Right atrium auricular region (tissue), 2 donors: ENCODE results near the gene TTC33. TPM values are rescaled to one million over a fixed set of nuclear protein-coding genes. Genes with fewer than 3 reads are reported as not detected.

Source experiments
- DNase-seq: peaks from one replicate; pipeline ENCODE4 v3.0.0-alpha.2; 2019; ENCODE audit warnings: low spot score
- H3K27ac ChIP-seq, 2 donors: fragments of 200-600 bp; sonication (generic); 1 replicate in 1 of 2; 2 replicates in 1 of 2; pipeline ENCODE4 v1.5.1; 2016 to 2019
- H3K27me3 ChIP-seq, 2 donors: fragments of 200-600 bp; sonication (generic); one replicate each; pipeline versions ENCODE4 v1.5.1 to v1.6.0; 2017 to 2019
- H3K36me3 ChIP-seq: fragments of 200-600 bp; sonication (generic); one replicate; pipeline ENCODE4 v1.5.1; 2016
- H3K4me1 ChIP-seq, 2 donors: fragments of 200-600 bp; sonication (generic); one replicate each; pipeline versions ENCODE4 v1.5.1 to v1.6.0; 2017 to 2019
- H3K4me3 ChIP-seq, 2 donors: fragments of 200-600 bp; sonication (generic); 1 replicate in 1 of 2; 2 replicates in 1 of 2; pipeline ENCODE4 v1.5.1; 2017 to 2019; ENCODE audit warnings: mild to moderate bottlenecking in 1 of 2, moderate library complexity in 1 of 2
- H3K9me3 ChIP-seq, 2 donors: fragments of 200-600 bp; sonication (generic); one replicate each; pipeline ENCODE4 v1.5.1; 2019
- total RNA-seq, 2 donors: library from RNA; depleted of rRNA; stranded (reverse); fragments of >200 nt; gene quantifications; one replicate each; pipeline ENCODE4 v1.1.0, GENCODE V29; 2016
- TF ChIP-seq, protein P1 (sequence below), 2 donors: fragments of 200-600 bp; sonication (generic); IDR thresholded peaks; one replicate each; pipeline ENCODE4 v1.5.1; 2019; ENCODE audit warnings: antibody characterized with exemption in 2 of 2

TTC33 gene
- total RNA-seq, 2 donors from 2014 or later = 10.2 to 16.7 TPM

DNA sequence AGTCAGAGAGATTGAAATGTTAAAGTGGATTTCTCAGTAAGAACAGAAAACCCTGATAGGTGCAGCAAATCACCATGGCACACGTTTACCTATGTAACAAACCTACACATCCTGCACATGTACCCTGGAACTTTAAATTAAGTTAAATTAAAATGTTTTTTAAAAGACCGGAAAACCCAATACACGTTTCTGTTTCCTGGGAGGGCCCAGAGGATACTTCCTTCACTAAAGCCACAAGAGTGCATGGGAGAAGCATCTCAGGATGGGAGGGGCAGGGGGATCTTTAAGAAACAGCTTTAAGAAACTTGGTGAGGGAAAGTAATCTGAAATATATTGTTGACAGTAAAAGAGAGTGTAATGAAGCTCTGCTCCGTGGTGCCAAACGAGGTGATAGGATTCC lies 240.8 kb downstream of the TTC33 start:
- H3K27ac ChIP-seq = no peak overlapping the region
- H3K4me3 ChIP-seq = no peak overlapping the region
- H3K9me3 ChIP-seq = no peaks in the 10 kb centered on the region
- H3K27me3 ChIP-seq = no peaks in the 10 kb centered on the region
- DNase-seq = no peak
- TF ChIP-seq, protein P1, sequence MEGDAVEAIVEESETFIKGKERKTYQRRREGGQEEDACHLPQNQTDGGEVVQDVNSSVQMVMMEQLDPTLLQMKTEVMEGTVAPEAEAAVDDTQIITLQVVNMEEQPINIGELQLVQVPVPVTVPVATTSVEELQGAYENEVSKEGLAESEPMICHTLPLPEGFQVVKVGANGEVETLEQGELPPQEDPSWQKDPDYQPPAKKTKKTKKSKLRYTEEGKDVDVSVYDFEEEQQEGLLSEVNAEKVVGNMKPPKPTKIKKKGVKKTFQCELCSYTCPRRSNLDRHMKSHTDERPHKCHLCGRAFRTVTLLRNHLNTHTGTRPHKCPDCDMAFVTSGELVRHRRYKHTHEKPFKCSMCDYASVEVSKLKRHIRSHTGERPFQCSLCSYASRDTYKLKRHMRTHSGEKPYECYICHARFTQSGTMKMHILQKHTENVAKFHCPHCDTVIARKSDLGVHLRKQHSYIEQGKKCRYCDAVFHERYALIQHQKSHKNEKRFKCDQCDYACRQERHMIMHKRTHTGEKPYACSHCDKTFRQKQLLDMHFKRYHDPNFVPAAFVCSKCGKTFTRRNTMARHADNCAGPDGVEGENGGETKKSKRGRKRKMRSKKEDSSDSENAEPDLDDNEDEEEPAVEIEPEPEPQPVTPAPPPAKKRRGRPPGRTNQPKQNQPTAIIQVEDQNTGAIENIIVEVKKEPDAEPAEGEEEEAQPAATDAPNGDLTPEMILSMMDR (IDR thresholded peaks at IDR 0.05) = no peak
- H3K36me3 ChIP-seq = no peaks in the 10 kb centered on the region
- H3K4me1 ChIP-seq = no peaks in the 10 kb centered on the region

DNA sequence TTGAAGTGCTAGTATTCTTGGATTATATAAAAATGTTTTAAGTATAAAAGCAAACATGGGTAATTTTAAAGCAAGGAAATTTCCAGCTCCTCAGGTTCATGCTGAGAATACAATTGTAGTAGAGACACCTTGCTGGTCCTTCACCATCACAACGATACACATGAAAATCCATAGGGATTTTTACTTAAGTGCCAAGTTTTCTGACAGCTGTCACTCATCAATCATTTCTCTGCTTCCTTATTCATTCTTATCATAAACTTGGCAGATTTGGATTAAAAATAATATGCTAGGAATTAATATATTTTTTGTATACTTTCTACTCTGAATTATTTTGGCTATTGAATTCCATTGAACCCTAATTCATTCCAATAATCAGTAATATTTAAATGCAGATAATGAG lies 244.0 kb downstream of the TTC33 start:
- H3K27me3 ChIP-seq = no peaks in the 10 kb centered on the region
- H3K4me1 ChIP-seq = no peaks in the 10 kb centered on the region
- H3K27ac ChIP-seq = no peak overlapping the region
- no peaks in the 10 kb centered on the region for H3K36me3 ChIP-seq
- DNase-seq = no peak
- TF ChIP-seq, protein P1 (IDR thresholded peaks at IDR 0.05) = no peak
- no peak overlapping the region for H3K4me3 ChIP-seq
- H3K9me3 ChIP-seq = no peaks in the 10 kb centered on the region

DNA sequence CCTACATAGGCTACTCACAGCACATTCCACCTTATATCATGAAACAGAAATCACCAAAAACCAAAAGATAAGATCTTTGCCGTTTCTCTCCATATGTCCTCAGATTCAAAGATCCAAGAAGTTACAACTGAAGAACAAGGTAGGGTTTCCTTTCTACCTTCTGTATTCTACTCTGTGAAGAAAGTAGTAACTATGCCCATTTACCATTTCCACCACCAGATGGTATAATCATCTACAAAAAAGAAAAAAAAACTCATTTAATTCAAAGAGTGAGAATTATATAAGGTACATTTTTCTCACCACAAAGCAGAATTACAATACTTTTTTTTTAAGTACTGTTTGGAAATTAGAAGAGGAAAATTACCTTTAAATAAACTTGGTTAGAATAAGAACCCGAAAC lies 248.7 kb downstream of the TTC33 start:
- H3K4me1 ChIP-seq = no peaks in the 10 kb centered on the region
- H3K36me3 ChIP-seq = no peaks in the 10 kb centered on the region
- no peaks in the 10 kb centered on the region for H3K27me3 ChIP-seq
- no peak overlapping the region for H3K27ac ChIP-seq
- TF ChIP-seq, protein P1 (IDR thresholded peaks at IDR 0.05) = peak in 1 of 2 donors; percentile 17
- DNase-seq = no peak
- H3K9me3 ChIP-seq = no peaks in the 10 kb centered on the region
- H3K4me3 ChIP-seq = no peak overlapping the region

DNA sequence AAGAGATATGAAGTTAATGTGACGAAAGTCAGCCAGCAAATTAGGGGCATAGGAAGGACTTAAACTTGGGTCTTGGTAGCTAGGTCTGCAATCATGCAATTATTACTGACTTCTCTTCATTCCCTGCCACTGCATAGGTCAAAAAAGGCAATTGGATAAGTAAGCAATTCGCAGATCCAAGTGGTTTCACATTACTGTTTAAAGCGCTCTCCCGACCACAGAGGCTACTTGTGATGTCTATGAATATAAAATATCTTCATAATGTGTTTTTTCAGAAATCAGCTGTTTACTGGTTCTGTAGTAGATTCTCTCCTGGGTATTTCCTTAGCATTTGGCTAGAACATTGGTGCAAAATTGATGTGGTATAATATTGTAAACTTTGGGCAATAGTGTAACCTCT lies 250.7 kb downstream of the TTC33 start:
- no peaks in the 10 kb centered on the region for H3K36me3 ChIP-seq
- TF ChIP-seq, protein P1 (IDR thresholded peaks at IDR 0.05) = no peak
- H3K9me3 ChIP-seq = no peaks in the 10 kb centered on the region
- no peaks in the 10 kb centered on the region for H3K27me3 ChIP-seq
- H3K27ac ChIP-seq = no peak overlapping the region
- no peaks in the 10 kb centered on the region for H3K4me1 ChIP-seq
- DNase-seq = no peak
- no peak overlapping the region for H3K4me3 ChIP-seq

DNA sequence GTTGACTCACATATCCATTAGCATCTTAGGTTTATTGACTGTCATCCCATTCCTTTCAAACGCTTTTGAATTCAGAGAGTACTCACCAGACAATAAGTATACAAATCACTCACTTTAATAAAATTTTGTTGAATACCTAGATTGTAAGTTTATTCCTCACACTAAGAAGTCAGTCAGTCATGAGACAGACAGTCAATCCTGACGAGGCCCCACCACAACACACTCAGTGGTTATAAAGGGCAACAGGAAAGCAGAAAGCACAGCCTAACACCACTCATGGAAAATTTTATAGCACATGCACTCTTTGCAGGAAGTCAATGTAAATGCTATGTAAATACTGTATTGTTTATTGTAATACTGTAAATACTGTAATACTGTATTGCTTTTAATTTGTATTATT lies 252.3 kb downstream of the TTC33 start:
- TF ChIP-seq, protein P1 (IDR thresholded peaks at IDR 0.05) = no peak
- Histone ChIP-seq H3K9me3 (no peaks in the 10 kb centered on the region), H3K4me3 (no peak overlapping the region), H3K36me3 (no peaks in the 10 kb centered on the region), H3K27ac (no peak overlapping the region), H3K4me1 (no peaks in the 10 kb centered on the region), H3K27me3 (no peaks in the 10 kb centered on the region)
- no peak for DNase-seq

DNA sequence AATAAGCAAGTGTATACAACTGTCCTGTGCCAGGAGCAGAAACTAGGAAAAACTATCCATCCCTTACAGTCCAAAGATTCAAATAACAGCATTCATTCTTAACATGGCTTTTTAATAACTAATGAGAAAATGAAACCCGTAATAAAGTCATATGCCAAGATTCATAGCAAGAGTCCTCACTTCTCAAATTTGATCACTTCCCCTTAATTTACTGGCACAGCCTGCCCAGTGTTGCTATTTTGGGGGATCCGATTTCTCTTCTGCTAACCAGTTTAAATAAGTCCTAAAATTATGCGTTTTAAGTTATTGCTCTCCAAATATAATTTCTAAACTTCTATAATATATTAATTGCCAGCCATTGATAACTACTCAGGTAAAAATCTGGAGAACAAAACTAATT lies 253.0 kb downstream of the TTC33 start:
- Histone ChIP-seq H3K4me3 (no peak overlapping the region), H3K27ac (no peak overlapping the region), H3K9me3 (no peaks in the 10 kb centered on the region), H3K27me3 (no peaks in the 10 kb centered on the region), H3K36me3 (no peaks in the 10 kb centered on the region), H3K4me1 (no peaks in the 10 kb centered on the region)
- DNase-seq = no peak
- TF ChIP-seq, protein P1 (IDR thresholded peaks at IDR 0.05) = no peak
